Brain microvascular endothelial cell (primary cell): Measurements from ENCODE around the gene CCDC91.
A peak's percentile ranks its signal among the peaks of the same experiment; 100 is the strongest.

Source experiments
- DNase-seq: peaks from one replicate; pipeline ENCODE4 v3.0.0-alpha.2; 2020
- H3K27ac ChIP-seq: fragments of 250-450 bp; sonication (Bioruptor Pico); 2 replicates; pipeline ENCODE4 v1.5.1; 2020; ENCODE audit warnings: mild to moderate bottlenecking, moderate library complexity
- H3K27me3 ChIP-seq: fragments of 250-450 bp; sonication (Bioruptor Pico); replicated peaks from 2 replicates; pipeline ENCODE4 v1.5.1; 2020; ENCODE audit warnings: mild to moderate bottlenecking
- H3K36me3 ChIP-seq: fragments of 250-450 bp; sonication (Bioruptor Pico); replicated peaks from 2 replicates; pipeline ENCODE4 v1.5.1; 2020; ENCODE audit warnings: mild to moderate bottlenecking
- H3K4me3 ChIP-seq: 2 replicates; pipeline ENCODE4 v1.5.1; 2011; ENCODE audit warnings: low read depth, mild to moderate bottlenecking, control low read depth, low read length, moderate library complexity
- CTCF ChIP-seq: IDR thresholded peaks from 2 replicates; pipeline ENCODE4 v1.5.1; 2011; ENCODE audit warnings: low read depth, mild to moderate bottlenecking, moderate library complexity, low read length, control low read depth, inconsistent platforms; ENCODE audit errors: missing control alignments
- in situ Hi-C: cut with HindIII; loops from 2 replicates; pipeline ENCODE4 v1.10.0; 2017; ENCODE audit warnings: low sequenced_read_pairs, low pct_ligation_motif_present

The CCDC91 gene

GRCh38 chr12:28247806-28248205 is 57.5 kb downstream of the CCDC91 start:
- no peak for DNase-seq
- no peak for TF ChIP-seq CTCF
- Histone ChIP-seq H3K36me3 (no peaks in the 10 kb centered on the region), H3K4me3 (no peak overlapping the region), H3K27me3 (no peaks in the 10 kb centered on the region), H3K27ac (no peak overlapping the region)
- in situ Hi-C loops, result no loop called here

GRCh38 chr12:28248555-28249145 is 58.4 kb downstream of the CCDC91 start:
- no peak for TF ChIP-seq CTCF
- no peak overlapping the region for H3K4me3 ChIP-seq
- no peak overlapping the region for H3K27ac ChIP-seq
- H3K36me3 ChIP-seq, result no peaks in the 10 kb centered on the region
- no peaks in the 10 kb centered on the region for H3K27me3 ChIP-seq
- no peak for DNase-seq
- in situ Hi-C loops, result no loop called here

GRCh38 chr12:28253161-28253641 is 62.9 kb downstream of the CCDC91 start:
- H3K27ac ChIP-seq, result peak overlapping the region; percentile 75
- no peak for TF ChIP-seq CTCF

GRCh38 chr12:28257411-28257810 is 67.2 kb downstream of the CCDC91 start:
- TF ChIP-seq CTCF, result no peak
- in situ Hi-C loops, result no loop called here
- H3K27me3 ChIP-seq, result no peaks in the 10 kb centered on the region

More at GRCh38 chr12:28253161-28253641, 62.9 kb downstream of the CCDC91 start:
- peak overlapping the region; percentile 29 for H3K4me3 ChIP-seq
- no peaks in the 10 kb centered on the region for H3K36me3 ChIP-seq
- in situ Hi-C loops, result no loop called here
- peak; percentile 84 for DNase-seq
- no peaks in the 10 kb centered on the region for H3K27me3 ChIP-seq

GRCh38 chr12:28258998-28259397 is 68.7 kb downstream of the CCDC91 start:
- H3K27me3 ChIP-seq, result no peaks in the 10 kb centered on the region
- no peak overlapping the region for H3K27ac ChIP-seq
- in situ Hi-C loops, result no loop called here
- H3K36me3 ChIP-seq, result no peaks in the 10 kb centered on the region
- no peak for TF ChIP-seq CTCF
- H3K4me3 ChIP-seq, result no peak overlapping the region
- DNase-seq, result no peak

More at GRCh38 chr12:28257411-28257810, 67.2 kb downstream of the CCDC91 start:
- no peak overlapping the region for H3K27ac ChIP-seq
- H3K36me3 ChIP-seq, result no peaks in the 10 kb centered on the region
- no peak overlapping the region for H3K4me3 ChIP-seq
- no peak for DNase-seq
